GM23338 (cell line): ENCODE measurements around the gene MARCHF3.

Experiments used
- CREB1 ChIP-seq: fragments of 250-450 bp; sonication (Bioruptor Pico); IDR thresholded peaks from 2 replicates; pipeline ENCODE4 v1.5.0; 2020; ENCODE audit warnings: low read depth, mild to moderate bottlenecking, moderate library complexity
- EZH2 ChIP-seq: fragments of 200-600 bp; sonication (generic); IDR thresholded peaks from one replicate; pipeline ENCODE4 v1.8.0; 2017; ENCODE audit warnings: antibody characterized with exemption, mild to moderate bottlenecking, low read depth; ENCODE audit not compliant: unreplicated experiment
- EZH2phosphoT487 ChIP-seq: fragments of 200-600 bp; sonication (generic); IDR thresholded peaks from one replicate; pipeline ENCODE4 v1.8.1; 2018; ENCODE audit warnings: antibody characterized with exemption; ENCODE audit not compliant: unreplicated experiment
- JUNB ChIP-seq: IDR thresholded peaks from one replicate; pipeline ENCODE4 v1.6.1; 2016; ENCODE audit warnings: antibody characterized with exemption; ENCODE audit not compliant: unreplicated experiment
- NANOG ChIP-seq: IDR thresholded peaks from 2 replicates; pipeline ENCODE4 v1.6.1; 2016; ENCODE audit warnings: antibody characterized with exemption, borderline replicate concordance
- POLR2AphosphoS5 ChIP-seq: IDR thresholded peaks from 2 replicates; pipeline ENCODE4 v1.6.1; 2016; ENCODE audit warnings: antibody characterized with exemption, low read depth
- STAT1 ChIP-seq: IDR thresholded peaks from one replicate; pipeline ENCODE4 v1.6.1; 2016; ENCODE audit warnings: antibody characterized with exemption; ENCODE audit not compliant: unreplicated experiment
- ZNF331 ChIP-seq: fragments of 250-450 bp; sonication (Bioruptor Pico); IDR thresholded peaks from 2 replicates; pipeline ENCODE4 v1.5.0; 2020; ENCODE audit warnings: low read depth, mild to moderate bottlenecking, moderate library complexity
- TF ChIP-seq, protein P1 (sequence below), 2 experiments: fragments of 200-600 bp in 1 of 2; sonication (generic) in 1 of 2; conservative IDR thresholded peaks; 2 replicates each; pipeline versions ENCODE4 v1.5.1 to v1.6.1; 2016 to 2017; ENCODE audit warnings: antibody characterized with exemption in 2 of 2, low read depth in 2 of 2, mild to moderate bottlenecking in 2 of 2, moderate library complexity in 1 of 2
- TF ChIP-seq, protein P2 (sequence below): IDR thresholded peaks from one replicate; pipeline ENCODE4 v1.6.1; 2018; ENCODE audit warnings: antibody characterized with exemption; ENCODE audit not compliant: unreplicated experiment
- TF ChIP-seq, protein P3 (sequence below): IDR thresholded peaks from 2 replicates; pipeline ENCODE4 v1.6.1; 2016; ENCODE audit warnings: antibody characterized with exemption
- TF ChIP-seq, protein P4 (sequence below): fragments of 250-450 bp; sonication (Bioruptor Pico); IDR thresholded peaks from 2 replicates; pipeline ENCODE4 v1.5.0; 2020; ENCODE audit warnings: mild to moderate bottlenecking, moderate library complexity

DNA sequence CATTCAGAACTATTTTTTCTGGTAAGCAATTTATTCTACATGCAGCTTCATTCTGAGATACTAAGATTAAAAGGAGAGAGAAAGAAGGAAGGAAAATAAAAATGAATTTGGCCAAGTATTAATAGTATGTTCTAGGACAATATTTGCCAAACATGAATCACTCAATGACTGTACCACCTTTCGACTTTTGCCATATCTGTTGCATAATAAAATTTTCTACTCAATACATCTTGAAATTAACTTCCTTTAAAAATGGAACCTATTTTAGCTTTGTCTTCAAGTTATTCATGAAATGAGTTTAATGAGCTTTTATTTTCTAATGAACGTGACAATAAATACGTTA lies 111.8 kb downstream of the MARCHF3 start:
- TF ChIP-seq, protein P1, sequence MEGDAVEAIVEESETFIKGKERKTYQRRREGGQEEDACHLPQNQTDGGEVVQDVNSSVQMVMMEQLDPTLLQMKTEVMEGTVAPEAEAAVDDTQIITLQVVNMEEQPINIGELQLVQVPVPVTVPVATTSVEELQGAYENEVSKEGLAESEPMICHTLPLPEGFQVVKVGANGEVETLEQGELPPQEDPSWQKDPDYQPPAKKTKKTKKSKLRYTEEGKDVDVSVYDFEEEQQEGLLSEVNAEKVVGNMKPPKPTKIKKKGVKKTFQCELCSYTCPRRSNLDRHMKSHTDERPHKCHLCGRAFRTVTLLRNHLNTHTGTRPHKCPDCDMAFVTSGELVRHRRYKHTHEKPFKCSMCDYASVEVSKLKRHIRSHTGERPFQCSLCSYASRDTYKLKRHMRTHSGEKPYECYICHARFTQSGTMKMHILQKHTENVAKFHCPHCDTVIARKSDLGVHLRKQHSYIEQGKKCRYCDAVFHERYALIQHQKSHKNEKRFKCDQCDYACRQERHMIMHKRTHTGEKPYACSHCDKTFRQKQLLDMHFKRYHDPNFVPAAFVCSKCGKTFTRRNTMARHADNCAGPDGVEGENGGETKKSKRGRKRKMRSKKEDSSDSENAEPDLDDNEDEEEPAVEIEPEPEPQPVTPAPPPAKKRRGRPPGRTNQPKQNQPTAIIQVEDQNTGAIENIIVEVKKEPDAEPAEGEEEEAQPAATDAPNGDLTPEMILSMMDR (conservative IDR thresholded peaks at IDR 0.05; ENCODE audit: low read depth in 2 of 2) = no peak
- TF ChIP-seq JUNB (no peak), EZH2phosphoT487 (no peak), POLR2AphosphoS5 (no peak), EZH2 (no peak), ZNF331 (CRISPR knock-in tag) (no peak), CREB1 (CRISPR knock-in tag) (no peak), STAT1 (no peak), NANOG (no peak)
- TF ChIP-seq, protein P2, sequence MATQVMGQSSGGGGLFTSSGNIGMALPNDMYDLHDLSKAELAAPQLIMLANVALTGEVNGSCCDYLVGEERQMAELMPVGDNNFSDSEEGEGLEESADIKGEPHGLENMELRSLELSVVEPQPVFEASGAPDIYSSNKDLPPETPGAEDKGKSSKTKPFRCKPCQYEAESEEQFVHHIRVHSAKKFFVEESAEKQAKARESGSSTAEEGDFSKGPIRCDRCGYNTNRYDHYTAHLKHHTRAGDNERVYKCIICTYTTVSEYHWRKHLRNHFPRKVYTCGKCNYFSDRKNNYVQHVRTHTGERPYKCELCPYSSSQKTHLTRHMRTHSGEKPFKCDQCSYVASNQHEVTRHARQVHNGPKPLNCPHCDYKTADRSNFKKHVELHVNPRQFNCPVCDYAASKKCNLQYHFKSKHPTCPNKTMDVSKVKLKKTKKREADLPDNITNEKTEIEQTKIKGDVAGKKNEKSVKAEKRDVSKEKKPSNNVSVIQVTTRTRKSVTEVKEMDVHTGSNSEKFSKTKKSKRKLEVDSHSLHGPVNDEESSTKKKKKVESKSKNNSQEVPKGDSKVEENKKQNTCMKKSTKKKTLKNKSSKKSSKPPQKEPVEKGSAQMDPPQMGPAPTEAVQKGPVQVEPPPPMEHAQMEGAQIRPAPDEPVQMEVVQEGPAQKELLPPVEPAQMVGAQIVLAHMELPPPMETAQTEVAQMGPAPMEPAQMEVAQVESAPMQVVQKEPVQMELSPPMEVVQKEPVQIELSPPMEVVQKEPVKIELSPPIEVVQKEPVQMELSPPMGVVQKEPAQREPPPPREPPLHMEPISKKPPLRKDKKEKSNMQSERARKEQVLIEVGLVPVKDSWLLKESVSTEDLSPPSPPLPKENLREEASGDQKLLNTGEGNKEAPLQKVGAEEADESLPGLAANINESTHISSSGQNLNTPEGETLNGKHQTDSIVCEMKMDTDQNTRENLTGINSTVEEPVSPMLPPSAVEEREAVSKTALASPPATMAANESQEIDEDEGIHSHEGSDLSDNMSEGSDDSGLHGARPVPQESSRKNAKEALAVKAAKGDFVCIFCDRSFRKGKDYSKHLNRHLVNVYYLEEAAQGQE = no peak
- TF ChIP-seq, protein P3, sequence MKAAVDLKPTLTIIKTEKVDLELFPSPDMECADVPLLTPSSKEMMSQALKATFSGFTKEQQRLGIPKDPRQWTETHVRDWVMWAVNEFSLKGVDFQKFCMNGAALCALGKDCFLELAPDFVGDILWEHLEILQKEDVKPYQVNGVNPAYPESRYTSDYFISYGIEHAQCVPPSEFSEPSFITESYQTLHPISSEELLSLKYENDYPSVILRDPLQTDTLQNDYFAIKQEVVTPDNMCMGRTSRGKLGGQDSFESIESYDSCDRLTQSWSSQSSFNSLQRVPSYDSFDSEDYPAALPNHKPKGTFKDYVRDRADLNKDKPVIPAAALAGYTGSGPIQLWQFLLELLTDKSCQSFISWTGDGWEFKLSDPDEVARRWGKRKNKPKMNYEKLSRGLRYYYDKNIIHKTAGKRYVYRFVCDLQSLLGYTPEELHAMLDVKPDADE = no peak
- TF ChIP-seq, protein P4, sequence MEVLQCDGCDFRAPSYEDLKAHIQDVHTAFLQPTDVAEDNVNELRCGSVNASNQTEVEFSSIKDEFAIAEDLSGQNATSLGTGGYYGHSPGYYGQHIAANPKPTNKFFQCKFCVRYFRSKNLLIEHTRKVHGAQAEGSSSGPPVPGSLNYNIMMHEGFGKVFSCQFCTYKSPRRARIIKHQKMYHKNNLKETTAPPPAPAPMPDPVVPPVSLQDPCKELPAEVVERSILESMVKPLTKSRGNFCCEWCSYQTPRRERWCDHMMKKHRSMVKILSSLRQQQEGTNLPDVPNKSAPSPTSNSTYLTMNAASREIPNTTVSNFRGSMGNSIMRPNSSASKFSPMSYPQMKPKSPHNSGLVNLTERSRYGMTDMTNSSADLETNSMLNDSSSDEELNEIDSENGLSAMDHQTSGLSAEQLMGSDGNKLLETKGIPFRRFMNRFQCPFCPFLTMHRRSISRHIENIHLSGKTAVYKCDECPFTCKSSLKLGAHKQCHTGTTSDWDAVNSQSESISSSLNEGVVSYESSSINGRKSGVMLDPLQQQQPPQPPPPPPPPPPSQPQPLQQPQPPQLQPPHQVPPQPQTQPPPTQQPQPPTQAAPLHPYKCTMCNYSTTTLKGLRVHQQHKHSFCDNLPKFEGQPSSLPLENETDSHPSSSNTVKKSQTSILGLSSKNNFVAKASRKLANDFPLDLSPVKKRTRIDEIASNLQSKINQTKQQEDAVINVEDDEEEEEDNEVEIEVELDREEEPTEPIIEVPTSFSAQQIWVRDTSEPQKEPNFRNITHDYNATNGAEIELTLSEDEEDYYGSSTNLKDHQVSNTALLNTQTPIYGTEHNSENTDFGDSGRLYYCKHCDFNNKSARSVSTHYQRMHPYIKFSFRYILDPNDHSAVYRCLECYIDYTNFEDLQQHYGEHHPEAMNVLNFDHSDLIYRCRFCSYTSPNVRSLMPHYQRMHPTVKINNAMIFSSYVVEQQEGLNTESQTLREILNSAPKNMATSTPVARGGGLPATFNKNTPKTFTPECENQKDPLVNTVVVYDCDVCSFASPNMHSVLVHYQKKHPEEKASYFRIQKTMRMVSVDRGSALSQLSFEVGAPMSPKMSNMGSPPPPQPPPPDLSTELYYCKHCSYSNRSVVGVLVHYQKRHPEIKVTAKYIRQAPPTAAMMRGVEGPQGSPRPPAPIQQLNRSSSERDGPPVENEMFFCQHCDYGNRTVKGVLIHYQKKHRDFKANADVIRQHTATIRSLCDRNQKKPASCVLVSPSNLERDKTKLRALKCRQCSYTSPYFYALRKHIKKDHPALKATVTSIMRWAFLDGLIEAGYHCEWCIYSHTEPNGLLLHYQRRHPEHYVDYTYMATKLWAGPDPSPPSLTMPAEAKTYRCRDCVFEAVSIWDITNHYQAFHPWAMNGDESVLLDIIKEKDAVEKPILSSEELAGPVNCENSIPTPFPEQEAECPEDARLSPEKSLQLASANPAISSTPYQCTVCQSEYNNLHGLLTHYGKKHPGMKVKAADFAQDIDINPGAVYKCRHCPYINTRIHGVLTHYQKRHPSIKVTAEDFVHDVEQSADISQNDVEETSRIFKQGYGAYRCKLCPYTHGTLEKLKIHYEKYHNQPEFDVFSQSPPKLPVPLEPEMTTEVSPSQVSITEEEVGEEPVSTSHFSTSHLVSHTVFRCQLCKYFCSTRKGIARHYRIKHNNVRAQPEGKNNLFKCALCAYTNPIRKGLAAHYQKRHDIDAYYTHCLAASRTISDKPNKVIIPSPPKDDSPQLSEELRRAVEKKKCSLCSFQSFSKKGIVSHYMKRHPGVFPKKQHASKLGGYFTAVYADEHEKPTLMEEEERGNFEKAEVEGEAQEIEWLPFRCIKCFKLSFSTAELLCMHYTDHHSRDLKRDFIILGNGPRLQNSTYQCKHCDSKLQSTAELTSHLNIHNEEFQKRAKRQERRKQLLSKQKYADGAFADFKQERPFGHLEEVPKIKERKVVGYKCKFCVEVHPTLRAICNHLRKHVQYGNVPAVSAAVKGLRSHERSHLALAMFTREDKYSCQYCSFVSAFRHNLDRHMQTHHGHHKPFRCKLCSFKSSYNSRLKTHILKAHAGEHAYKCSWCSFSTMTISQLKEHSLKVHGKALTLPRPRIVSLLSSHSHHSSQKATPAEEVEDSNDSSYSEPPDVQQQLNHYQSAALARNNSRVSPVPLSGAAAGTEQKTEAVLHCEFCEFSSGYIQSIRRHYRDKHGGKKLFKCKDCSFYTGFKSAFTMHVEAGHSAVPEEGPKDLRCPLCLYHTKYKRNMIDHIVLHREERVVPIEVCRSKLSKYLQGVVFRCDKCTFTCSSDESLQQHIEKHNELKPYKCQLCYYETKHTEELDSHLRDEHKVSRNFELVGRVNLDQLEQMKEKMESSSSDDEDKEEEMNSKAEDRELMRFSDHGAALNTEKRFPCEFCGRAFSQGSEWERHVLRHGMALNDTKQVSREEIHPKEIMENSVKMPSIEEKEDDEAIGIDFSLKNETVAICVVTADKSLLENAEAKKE (CRISPR knock-in tag) = no peak
